Measurements from ENCODE around the gene ZDHHC13.

ZDHHC13 gene

GRCh38 chr11:19208959-19209546 lies 92.1 kb downstream of the ZDHHC13 start:
- DNase-seq (ENCODE audit: low spot score), result no peak

GRCh38 chr11:19209617-19210370 lies 92.8 kb downstream of the ZDHHC13 start:
- no peak for DNase-seq (ENCODE audit: low spot score)

- no peak for DNase-seq (ENCODE audit: low spot score)
These were observed 99.1 kb downstream of the ZDHHC13 start for GRCh38 chr11:19216021-19216420.

- DNase-seq (ENCODE audit: low spot score), result no peak
These were observed 99.9 kb downstream of the ZDHHC13 start for GRCh38 chr11:19216709-19217374.

GRCh38 chr11:19218216-19218615 lies 101.2 kb downstream of the ZDHHC13 start:
- DNase-seq (ENCODE audit: low spot score), result no peak

GRCh38 chr11:19218786-19219460 lies 102.0 kb downstream of the ZDHHC13 start:
- DNase-seq (ENCODE audit: low spot score), result no peak

GRCh38 chr11:19220903-19221724 lies 104.1 kb downstream of the ZDHHC13 start:
- no peak for DNase-seq (ENCODE audit: low spot score)

- no peak for DNase-seq (ENCODE audit: low spot score)
These were observed 108.2 kb downstream of the ZDHHC13 start for GRCh38 chr11:19225123-19225522.

GRCh38 chr11:19225581-19225980 lies 108.6 kb downstream of the ZDHHC13 start:
- DNase-seq (ENCODE audit: low spot score), result no peak
